Adrenal gland (tissue), 5 donors: Measurements from ENCODE around the gene SMG6.

Experiments
- CTCF ChIP-seq, 6 experiments: fragments of 450-650 bp in 4 of 6; fragments of 200-600 bp in 2 of 6; sonication (generic) in 1 of 6; IDR thresholded peaks; 1 replicate in 5 of 6; 2 replicates in 1 of 6; pipeline versions ENCODE4 v1.5.1 to v1.8.0; 2016 to 2021; ENCODE audit warnings: antibody characterized with exemption in 6 of 6, mild to moderate bottlenecking in 2 of 6, moderate library complexity in 1 of 6
- POLR2A ChIP-seq, 2 donors: fragments of 450-650 bp; IDR thresholded peaks; one replicate each; pipeline ENCODE4 v1.6.1; 2017; ENCODE audit warnings: antibody characterized with exemption in 2 of 2, mild to moderate bottlenecking in 2 of 2, moderate library complexity in 1 of 2
- donor health status: DM: no; HTN: no; CAD: no.

- no peak for TF ChIP-seq CTCF (IDR thresholded peaks at IDR 0.05)
- no peak for TF ChIP-seq POLR2A (IDR thresholded peaks at IDR 0.05)
Observed at GRCh38 chr17:2150806-2151205, 152.8 kb downstream of the SMG6 start.
